K562 (cell line): ENCODE measurements around the gene SLC35E2B. TPM values are rescaled to one million over a fixed set of nuclear protein-coding genes. Genes with fewer than 3 reads are reported as not detected.

Experiments
- ATF7 ChIP-seq: fragments of 450-650 bp; IDR thresholded peaks from 2 replicates; pipeline ENCODE4 v1.7.1; 2014; ENCODE audit warnings: mild to moderate bottlenecking, moderate library complexity
- EGR1 ChIP-seq: fragments of 450-650 bp; conservative IDR thresholded peaks from 2 replicates; pipeline ENCODE4 v1.6.1; 2017; ENCODE audit warnings: mild to moderate bottlenecking
- FIP1L1 ChIP-seq: fragments of 200-400 bp; formaldehyde crosslinking; IDR thresholded peaks from 2 replicates; pipeline ENCODE4 v1.6.1; 2018; ENCODE audit warnings: mild to moderate bottlenecking, low read depth, low read length; ENCODE audit not compliant: poor library complexity, severe bottlenecking
- FOXJ2 ChIP-seq: fragments of 200-800 bp; sonication (Bioruptor generic); IDR thresholded peaks from 2 replicates; pipeline ENCODE4 v1.6.1; 2016; ENCODE audit warnings: missing genetic modification characterization, missing compliant biosample characterization
- HCFC1 ChIP-seq: IDR thresholded peaks from 2 replicates; pipeline ENCODE4 v1.6.1; 2012; ENCODE audit warnings: low read depth, low read length, improper control_type of control experiment
- NONO ChIP-seq, 2 experiments: fragments of 200-400 bp in 1 of 2; fragments of 450-650 bp in 1 of 2; formaldehyde crosslinking in 1 of 2; IDR thresholded peaks; 2 replicates each; pipeline ENCODE4 v1.6.1; 2017; ENCODE audit warnings: low read depth in 2 of 2, mild to moderate bottlenecking in 2 of 2, moderate library complexity in 2 of 2, low read length in 1 of 2
- RBFOX2 ChIP-seq: fragments of 200-400 bp; formaldehyde crosslinking; IDR thresholded peaks from 2 replicates; pipeline ENCODE4 v1.6.1; 2017; ENCODE audit warnings: low read depth, mild to moderate bottlenecking, low read length, moderate library complexity
- SIX5 ChIP-seq, 2 experiments: IDR thresholded peaks; 2 replicates each; pipeline ENCODE4 v1.6.1; 2011; ENCODE audit warnings: low read length in 2 of 2, borderline replicate concordance in 1 of 2, low read depth in 1 of 2, mild to moderate bottlenecking in 1 of 2, moderate library complexity in 1 of 2; ENCODE audit not compliant: insufficient read depth in 1 of 2
- TCF7L2 ChIP-seq: fragments of 150-350 bp; IDR thresholded peaks from 2 replicates; pipeline ENCODE4 v1.6.1; 2016; ENCODE audit warnings: low read depth, mild to moderate bottlenecking, low read length, moderate library complexity
- ZNF384 ChIP-seq: IDR thresholded peaks from 2 replicates; pipeline ENCODE4 v1.6.1; 2012; ENCODE audit warnings: low read depth, low read length, improper control_type of control experiment
- ZNF589 ChIP-seq: fragments of 200-800 bp; sonication (Bioruptor generic); IDR thresholded peaks from 2 replicates; pipeline ENCODE4 v1.6.1; 2016; ENCODE audit warnings: low read depth, missing genetic modification characterization, missing compliant biosample characterization
- polyA plus RNA-seq, 8 experiments: library from polyadenylated mRNA; depleted of rRNA in 4 of 8; stranded (reverse) in 5 of 8; unstranded in 3 of 8; fragments of >200 nt; fragmentation: Nextera tagmentation in 2 of 8; fragmentation: Illumina TruSeq in 1 of 8; extraction: Ambion mirVana in 2 of 8; extraction: Trizol in 1 of 8; gene quantifications; 2 replicates each; pipeline versions ENCODE4 v1.2.1 to v1.2.3, GENCODE V29; 2011 to 2014; ENCODE audit warnings: inconsistent platforms in 1 of 8, missing spikeins in 1 of 8
- total RNA-seq, 7 experiments: library from RNA; depleted of rRNA in 6 of 7; stranded (reverse); fragments of >200 nt in 6 of 7; fragmentation: Illumina TruSeq in 2 of 7; extraction: Trizol in 2 of 7; gene quantifications; 2 replicates each; pipeline versions ENCODE4 v1.2.1 to v1.2.3, GENCODE V29; 2011 to 2021; ENCODE audit warnings: low replicate concordance in 1 of 7
- TF ChIP-seq, protein P1 (sequence below), 3 experiments: fragments of 200-800 bp in 1 of 3; fragments of 250-450 bp in 1 of 3; fragments of 450-650 bp in 1 of 3; sonication (Bioruptor Pico) in 1 of 3; sonication (Bioruptor generic) in 1 of 3; formaldehyde crosslinking in 1 of 3; IDR thresholded peaks; 2 replicates each; pipeline versions ENCODE4 v1.6.1 to v1.8.0; 2016 to 2022; ENCODE audit warnings: mild to moderate bottlenecking in 2 of 3, missing genetic modification characterization in 2 of 3, missing compliant biosample characterization in 1 of 3, moderate library complexity in 1 of 3
- TF ChIP-seq, protein P2 (sequence below): fragments of 200-800 bp; sonication (Bioruptor generic); IDR thresholded peaks from 2 replicates; pipeline ENCODE4 v1.6.1; 2017; ENCODE audit warnings: missing genetic modification characterization, missing compliant biosample characterization
- TF ChIP-seq, protein P3 (sequence below): IDR thresholded peaks from 2 replicates; pipeline ENCODE4 v1.6.1; 2012; ENCODE audit warnings: low read depth, low read length, improper control_type of control experiment, borderline replicate concordance
- TF ChIP-seq, protein P4 (sequence below), 2 experiments: IDR thresholded peaks; 2 replicates each; pipeline ENCODE4 v1.6.1; 2011; ENCODE audit warnings: borderline replicate concordance in 1 of 2, control low read depth in 1 of 2, low read depth in 1 of 2, low read length in 1 of 2, mild to moderate bottlenecking in 1 of 2, mixed read lengths in 1 of 2, moderate library complexity in 1 of 2; ENCODE audit not compliant: insufficient read depth in 1 of 2, insufficient read length in 1 of 2, poor library complexity in 1 of 2, severe bottlenecking in 1 of 2; ENCODE audit errors: extremely low read depth in 1 of 2

Gene SLC35E2B
- total and polyA plus RNA-seq, 9 of the 15 experiments (the other 6 are each of a cell fraction or from before 2014, with no cell fraction given): 4.7 to 44.6 (median 20.7) TPM

DNA sequence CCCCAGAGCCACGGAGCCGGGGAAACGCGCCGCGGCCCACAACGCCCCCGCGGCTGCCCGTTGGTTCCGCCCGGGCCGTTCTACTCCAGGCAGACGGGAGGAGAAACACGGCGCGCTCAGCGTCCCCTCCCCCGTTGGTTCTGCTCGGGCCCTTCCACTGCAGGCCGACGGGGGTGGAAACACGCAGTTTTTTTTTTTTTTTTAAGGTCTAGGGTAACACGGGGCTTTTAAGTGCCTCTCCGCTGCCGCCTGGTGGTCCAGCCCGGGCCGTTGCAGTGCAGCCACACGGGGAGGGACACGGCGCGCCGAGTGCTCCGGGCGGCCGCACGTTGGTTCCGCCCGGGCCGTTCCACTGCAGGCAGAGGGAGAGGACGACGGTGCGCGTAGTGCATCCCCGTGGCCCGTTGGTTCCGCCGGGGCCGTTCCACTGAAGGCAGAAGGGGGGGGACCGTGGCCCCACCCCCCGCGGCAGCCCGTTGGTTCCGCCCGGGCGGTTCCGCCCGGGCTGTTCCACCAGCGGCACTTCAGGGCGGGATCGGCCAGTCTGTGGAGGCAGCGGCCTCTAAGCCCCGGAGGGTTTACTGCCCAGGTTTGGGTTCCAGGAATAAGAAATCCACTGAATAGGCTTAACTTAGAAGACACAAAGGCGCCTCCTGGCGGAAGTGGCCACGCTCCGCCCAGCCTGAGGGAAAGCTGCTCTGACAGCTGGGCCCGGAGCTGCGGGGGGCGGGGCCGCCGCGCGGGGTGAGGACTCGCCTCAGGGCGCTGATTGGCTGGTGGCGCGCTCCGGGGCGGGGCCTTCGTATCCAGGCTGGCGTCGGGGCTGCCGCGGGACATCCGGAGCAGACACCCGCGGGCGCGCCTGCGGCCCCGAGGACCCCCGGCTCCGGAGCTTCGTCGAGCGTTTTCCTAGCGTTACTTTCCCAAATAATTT is at the start of gene SLC35E2B (continued):
- TF ChIP-seq, protein P1, sequence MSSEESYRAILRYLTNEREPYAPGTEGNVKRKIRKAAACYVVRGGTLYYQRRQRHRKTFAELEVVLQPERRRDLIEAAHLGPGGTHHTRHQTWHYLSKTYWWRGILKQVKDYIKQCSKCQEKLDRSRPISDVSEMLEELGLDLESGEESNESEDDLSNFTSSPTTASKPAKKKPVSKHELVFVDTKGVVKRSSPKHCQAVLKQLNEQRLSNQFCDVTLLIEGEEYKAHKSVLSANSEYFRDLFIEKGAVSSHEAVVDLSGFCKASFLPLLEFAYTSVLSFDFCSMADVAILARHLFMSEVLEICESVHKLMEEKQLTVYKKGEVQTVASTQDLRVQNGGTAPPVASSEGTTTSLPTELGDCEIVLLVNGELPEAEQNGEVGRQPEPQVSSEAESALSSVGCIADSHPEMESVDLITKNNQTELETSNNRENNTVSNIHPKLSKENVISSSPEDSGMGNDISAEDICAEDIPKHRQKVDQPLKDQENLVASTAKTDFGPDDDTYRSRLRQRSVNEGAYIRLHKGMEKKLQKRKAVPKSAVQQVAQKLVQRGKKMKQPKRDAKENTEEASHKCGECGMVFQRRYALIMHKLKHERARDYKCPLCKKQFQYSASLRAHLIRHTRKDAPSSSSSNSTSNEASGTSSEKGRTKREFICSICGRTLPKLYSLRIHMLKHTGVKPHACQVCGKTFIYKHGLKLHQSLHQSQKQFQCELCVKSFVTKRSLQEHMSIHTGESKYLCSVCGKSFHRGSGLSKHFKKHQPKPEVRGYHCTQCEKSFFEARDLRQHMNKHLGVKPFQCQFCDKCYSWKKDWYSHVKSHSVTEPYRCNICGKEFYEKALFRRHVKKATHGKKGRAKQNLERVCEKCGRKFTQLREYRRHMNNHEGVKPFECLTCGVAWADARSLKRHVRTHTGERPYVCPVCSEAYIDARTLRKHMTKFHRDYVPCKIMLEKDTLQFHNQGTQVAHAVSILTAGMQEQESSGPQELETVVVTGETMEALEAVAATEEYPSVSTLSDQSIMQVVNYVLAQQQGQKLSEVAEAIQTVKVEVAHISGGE (CRISPR knock-in tag; IDR thresholded peaks at IDR 0.05): peak in 1 of 3 experiments; percentile 67; a peak in 2 of 6 replicates
- TF ChIP-seq, protein P2, sequence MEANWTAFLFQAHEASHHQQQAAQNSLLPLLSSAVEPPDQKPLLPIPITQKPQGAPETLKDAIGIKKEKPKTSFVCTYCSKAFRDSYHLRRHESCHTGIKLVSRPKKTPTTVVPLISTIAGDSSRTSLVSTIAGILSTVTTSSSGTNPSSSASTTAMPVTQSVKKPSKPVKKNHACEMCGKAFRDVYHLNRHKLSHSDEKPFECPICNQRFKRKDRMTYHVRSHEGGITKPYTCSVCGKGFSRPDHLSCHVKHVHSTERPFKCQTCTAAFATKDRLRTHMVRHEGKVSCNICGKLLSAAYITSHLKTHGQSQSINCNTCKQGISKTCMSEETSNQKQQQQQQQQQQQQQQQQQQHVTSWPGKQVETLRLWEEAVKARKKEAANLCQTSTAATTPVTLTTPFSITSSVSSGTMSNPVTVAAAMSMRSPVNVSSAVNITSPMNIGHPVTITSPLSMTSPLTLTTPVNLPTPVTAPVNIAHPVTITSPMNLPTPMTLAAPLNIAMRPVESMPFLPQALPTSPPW (CRISPR knock-in tag): 0 out of 2 replicates have a peak, but pooled peaks have one; percentile 26
- TF ChIP-seq SIX5 (IDR thresholded peaks at IDR 0.05; ENCODE audit: borderline replicate concordance in 1 of 2, insufficient read depth in 1 of 2, low read depth in 1 of 2, low read length in 2 of 2): peak; percentile 65 to 77
- peak; percentile 80 for TF ChIP-seq ZNF384
- TF ChIP-seq NONO (IDR thresholded peaks at IDR 0.05; ENCODE audit: low read depth in 2 of 2, low read length in 1 of 2): peak in 1 of 2 experiments; percentile 98; a peak in 2 of 4 replicates
- TF ChIP-seq RBFOX2: peak; percentile 56
- peak; percentile 87 for TF ChIP-seq TCF7L2
- 0 out of 2 replicates have a peak, but pooled peaks have one; percentile 23 for TF ChIP-seq EGR1
- TF ChIP-seq FIP1L1: peak; percentile 26
- 0 out of 2 replicates have a peak, but pooled peaks have one; percentile 21 for TF ChIP-seq HCFC1
- TF ChIP-seq, protein P3, sequence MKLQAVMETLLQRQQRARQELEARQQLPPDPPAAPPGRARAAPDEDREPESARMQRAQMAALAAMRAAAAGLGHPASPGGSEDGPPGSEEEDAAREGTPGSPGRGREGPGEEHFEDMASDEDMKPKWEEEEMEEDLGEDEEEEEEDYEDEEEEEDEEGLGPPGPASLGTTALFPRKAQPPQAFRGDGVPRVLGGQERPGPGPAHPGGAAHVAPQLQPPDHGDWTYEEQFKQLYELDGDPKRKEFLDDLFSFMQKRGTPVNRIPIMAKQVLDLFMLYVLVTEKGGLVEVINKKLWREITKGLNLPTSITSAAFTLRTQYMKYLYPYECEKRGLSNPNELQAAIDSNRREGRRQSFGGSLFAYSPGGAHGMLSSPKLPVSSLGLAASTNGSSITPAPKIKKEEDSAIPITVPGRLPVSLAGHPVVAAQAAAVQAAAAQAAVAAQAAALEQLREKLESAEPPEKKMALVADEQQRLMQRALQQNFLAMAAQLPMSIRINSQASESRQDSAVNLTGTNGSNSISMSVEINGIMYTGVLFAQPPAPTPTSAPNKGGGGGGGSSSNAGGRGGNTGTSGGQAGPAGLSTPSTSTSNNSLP: peak; percentile 13; the same call in 1 of the 2 replicates
- TF ChIP-seq ATF7: peak; percentile 99
- TF ChIP-seq, protein P4, sequence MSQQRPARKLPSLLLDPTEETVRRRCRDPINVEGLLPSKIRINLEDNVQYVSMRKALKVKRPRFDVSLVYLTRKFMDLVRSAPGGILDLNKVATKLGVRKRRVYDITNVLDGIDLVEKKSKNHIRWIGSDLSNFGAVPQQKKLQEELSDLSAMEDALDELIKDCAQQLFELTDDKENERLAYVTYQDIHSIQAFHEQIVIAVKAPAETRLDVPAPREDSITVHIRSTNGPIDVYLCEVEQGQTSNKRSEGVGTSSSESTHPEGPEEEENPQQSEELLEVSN (IDR thresholded peaks at IDR 0.05; ENCODE audit: borderline replicate concordance in 1 of 2, extremely low read depth in 1 of 2, insufficient read depth in 1 of 2, insufficient read length in 1 of 2, low read depth in 1 of 2, low read length in 1 of 2, poor library complexity in 1 of 2, severe bottlenecking in 1 of 2): peak in 1 of 2 experiments; percentile 22
- 0 out of 2 replicates have a peak, but pooled peaks have one; percentile 28 for TF ChIP-seq ZNF589 (CRISPR knock-in tag)
- TF ChIP-seq FOXJ2 (tag): 0 out of 2 replicates have a peak, but pooled peaks have one; percentile 39
